ENCODE data around the gene MPL. TPM values are rescaled to one million over a fixed set of nuclear protein-coding genes. Genes with fewer than 3 reads are reported as not detected.

Gene MPL
- total and polyA plus RNA-seq, 2 of the 8 experiments (the other 6 are each of a cell fraction or from before 2014, with no cell fraction given), result 0.08 TPM; not detected in 1

DNA sequence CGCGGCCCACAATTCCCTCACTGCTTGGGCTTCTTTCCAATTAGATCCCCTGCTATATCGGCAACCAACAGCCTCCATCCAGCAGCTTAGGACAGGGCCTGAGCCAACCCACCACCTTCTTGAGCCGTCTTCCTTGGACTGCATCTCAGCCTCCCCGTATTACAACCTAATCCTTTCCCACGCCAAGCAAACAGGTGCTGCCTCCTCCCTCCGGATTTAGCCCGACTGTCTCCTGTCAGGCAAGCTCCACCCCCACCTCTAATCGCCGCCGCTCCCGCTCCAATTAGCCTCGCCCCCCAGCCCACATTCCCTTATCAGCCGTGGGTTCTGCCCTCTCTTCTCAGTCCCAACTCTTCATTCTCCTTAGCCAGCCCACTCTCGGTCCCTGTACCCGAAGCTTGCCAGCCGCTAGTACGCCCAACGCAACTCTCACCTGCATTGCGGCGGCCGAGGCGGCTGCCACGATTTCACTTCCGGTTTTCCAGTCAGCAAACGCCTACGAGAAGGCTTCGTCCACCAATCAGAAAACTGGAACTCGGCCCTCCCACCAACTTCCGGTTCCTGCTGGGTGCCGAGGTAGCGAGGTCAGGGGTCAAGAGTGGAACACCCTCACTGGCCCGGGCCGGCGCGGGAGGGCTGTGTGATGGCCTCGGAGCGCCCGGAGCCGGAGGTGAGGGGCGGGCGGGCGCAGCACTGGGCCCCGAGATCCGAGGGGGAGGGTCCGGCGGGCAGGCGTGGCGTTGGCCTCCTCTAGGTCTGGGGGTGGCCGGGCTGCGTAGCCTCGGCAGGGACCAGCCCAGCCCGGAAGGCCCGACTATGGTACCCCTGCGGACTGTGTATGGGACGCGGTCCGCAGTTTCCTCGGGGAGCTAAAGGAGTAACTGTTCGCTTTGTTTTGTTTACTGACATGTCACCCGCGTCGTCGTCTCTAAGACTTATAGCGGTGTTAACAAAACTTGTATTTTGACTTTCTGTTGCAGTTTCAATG is 52.0 kb downstream of the MPL start, which contains the start of the genes MED8 and SZT2 (continued):
- TF ChIP-seq CBX8 (IDR thresholded peaks at IDR 0.05; ENCODE audit: borderline replicate concordance, low read depth, low read length), result no peak
- TF ChIP-seq CREB1 (IDR thresholded peaks at IDR 0.05), result peak; percentile 68
- peak; percentile 70 to 92; a peak in 3 of 4 replicates for TF ChIP-seq SIN3A (conservative IDR thresholded peaks at IDR 0.05 in 1 of 2, IDR thresholded peaks at IDR 0.05 in 1 of 2; ENCODE audit: low read depth in 1 of 2, low read length in 2 of 2)
- TF ChIP-seq GABPA (IDR thresholded peaks at IDR 0.05; ENCODE audit: borderline replicate concordance, insufficient read depth, low read length), result peak; percentile 97
- no peak; the same call in 1 of the 2 replicates for TF ChIP-seq TBP (IDR thresholded peaks at IDR 0.05; ENCODE audit: low read depth, low read length)
- TF ChIP-seq PHF8 (conservative IDR thresholded peaks at IDR 0.05; ENCODE audit: low read depth, low read length), result peak; percentile 89
- TF ChIP-seq, protein P1, sequence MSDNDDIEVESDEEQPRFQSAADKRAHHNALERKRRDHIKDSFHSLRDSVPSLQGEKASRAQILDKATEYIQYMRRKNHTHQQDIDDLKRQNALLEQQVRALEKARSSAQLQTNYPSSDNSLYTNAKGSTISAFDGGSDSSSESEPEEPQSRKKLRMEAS (IDR thresholded peaks at IDR 0.05), result peak; percentile 41
- no peak for TF ChIP-seq POLR2AphosphoS5 (IDR thresholded peaks at IDR 0.05; ENCODE audit: low read depth, low read length)
- TF ChIP-seq POLR2A (IDR thresholded peaks at IDR 0.05; ENCODE audit: control extremely low read depth in 1 of 2, low read depth in 2 of 2, low read length in 2 of 2), result peak in 1 of 2 experiments; percentile 49; a peak in 1 of 3 replicates
- TF ChIP-seq SAP30 (IDR thresholded peaks at IDR 0.05; ENCODE audit: insufficient read depth, insufficient replicate concordance, low read length), result peak; percentile 98
- peak; percentile 91 for TF ChIP-seq ASH2L (IDR thresholded peaks at IDR 0.05; ENCODE audit: low read length)
